GM20431 (cell line): ENCODE results near the gene MON2.
"Not testable (repeated sequence)": the region's sequence is repeated elsewhere in the genome, so short reads cannot be mapped to it uniquely, and the experiment has no call there.

Experiments used
- in situ Hi-C: fragments of 300-500 bp; cut with MseI, MboI; formaldehyde crosslinking; loops from one replicate; pipeline ENCODE4 v1.15.0; 2020; ENCODE audit warnings: low sequenced_read_pairs; ENCODE audit not compliant: unreplicated experiment

Gene MON2

GRCh38 chr12:62537551-62537950, 70.9 kb downstream of the MON2 start:
- in situ Hi-C loops, result no loop called here

DNA sequence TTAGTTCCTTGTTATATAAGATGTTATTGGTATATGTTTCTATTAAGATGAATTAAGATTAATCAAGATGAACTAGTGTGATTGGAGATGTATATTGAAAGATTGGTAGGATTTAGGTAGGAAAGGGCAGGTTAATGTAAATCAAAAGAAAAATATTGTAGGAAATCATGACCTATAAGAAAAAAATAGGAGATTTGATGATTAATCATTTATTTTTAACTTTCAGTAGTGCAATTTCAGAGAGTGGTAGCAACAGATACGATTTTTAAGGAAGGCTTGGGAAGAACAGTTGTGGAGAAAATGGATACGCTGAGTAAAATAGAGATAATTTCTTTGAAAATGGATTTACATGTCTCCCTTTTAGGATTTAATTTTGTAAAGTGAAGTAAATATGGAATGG, 73.7 kb downstream of the MON2 start:
- in situ Hi-C loops, result no loop called here

- in situ Hi-C loops, result no loop called here
Observed at GRCh38 chr12:62542814-62543213, 76.2 kb downstream of the MON2 start.

- in situ Hi-C loops, result no loop called here
Observed at GRCh38 chr12:62543324-62543723, 76.7 kb downstream of the MON2 start.

DNA sequence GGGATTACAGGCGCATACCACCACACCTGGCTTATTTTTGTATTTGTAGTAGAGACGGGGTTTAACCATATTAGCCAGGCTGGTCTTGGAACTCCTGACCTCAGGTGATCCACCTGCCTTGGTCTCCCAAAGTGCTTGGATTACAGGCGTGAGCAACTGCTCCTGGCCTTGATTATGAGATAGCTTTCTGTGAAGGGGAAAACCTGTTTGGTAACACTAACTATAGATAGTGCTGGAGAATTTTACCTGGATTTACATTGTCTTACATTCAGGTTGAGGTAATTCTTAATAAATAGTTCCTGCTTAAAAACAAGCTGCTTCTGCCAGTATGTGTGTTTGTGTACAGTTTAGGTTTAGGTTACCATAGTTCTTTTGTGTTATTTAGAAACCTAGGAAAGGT, 77.1 kb downstream of the MON2 start:
- in situ Hi-C loops, result no loop called here

DNA sequence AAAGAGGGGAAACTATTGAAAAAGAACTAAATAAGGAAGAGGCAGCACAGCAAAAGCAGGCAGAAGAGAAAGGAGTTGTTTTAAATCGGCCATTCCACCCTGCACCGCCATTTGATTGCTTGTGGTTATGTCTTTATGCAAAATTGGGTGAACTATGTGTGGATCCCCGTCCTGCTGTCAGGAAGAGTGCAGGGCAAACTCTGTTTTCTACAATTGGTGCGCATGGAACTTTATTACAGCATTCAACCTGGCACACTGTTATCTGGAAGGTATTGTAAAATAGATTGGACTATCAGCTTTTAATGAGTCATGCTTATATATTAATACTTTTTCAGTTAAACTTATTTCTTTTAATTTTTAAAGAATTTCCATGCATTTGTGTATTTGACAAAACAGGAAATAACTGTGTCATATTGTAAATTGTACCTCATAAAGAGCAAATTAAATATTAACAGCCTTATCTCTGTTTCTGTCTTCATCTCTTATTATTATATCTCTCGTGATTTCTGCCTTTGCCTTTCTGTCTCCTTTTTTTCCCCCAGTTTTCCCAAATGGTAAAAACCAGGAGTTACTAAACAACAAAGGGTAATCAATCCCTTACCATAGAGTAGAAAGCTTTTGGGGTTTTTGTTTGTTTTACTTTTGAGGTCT, 86.4 kb downstream of the MON2 start:
- in situ Hi-C loops, result no loop called here

- in situ Hi-C loops, result not testable (repeated sequence)
Observed at GRCh38 chr12:62559366-62559765, 92.7 kb downstream of the MON2 start.

DNA sequence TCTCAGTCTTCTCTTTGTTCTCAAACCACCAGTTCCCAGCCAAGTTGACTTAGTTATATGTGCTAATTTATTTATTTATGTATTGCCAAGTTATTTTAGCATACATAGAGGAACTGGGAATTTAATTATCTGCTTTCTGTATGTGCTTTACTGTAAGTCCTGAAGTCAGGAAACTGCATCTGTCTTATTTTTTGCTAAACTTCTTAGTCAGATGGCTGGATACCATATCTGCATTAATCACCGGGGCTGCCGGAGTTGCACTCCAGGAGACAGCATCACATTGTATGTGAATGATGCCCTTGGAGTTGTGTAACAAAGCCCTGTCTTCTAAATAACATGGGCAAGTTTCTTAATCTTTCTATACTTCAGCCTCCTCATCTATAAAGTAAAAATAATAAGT, 96.2 kb downstream of the MON2 start:
- in situ Hi-C loops, result no loop called here

DNA sequence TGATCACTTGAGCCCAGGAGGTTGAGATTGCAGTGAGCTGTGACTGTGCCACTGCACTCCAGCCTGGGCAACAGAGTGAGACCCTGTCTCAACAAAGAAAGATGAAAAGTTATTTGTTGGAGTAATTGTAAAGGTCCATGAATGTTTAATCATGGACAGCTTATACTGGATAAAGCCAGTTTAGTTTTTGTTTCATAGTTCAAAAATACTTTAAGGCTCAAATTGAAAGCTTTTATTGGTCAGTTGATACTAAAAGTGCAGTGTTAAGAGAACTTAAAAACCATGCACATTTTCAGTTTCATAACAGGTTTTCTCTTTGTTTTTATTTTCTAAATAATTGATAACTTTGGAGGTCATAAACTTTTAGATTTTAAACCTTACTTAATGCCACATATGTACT, 108.4 kb downstream of the MON2 start:
- in situ Hi-C loops, result loop anchor here (25.0 kb wide), 1 partner anchor 212 kb away; no protein-coding TSS in a partner anchor

- in situ Hi-C loops, result loop anchor here (25.0 kb wide), 1 partner anchor 211 kb away; no protein-coding TSS in a partner anchor
Observed at GRCh38 chr12:62576503-62576902, 109.9 kb downstream of the MON2 start.

- in situ Hi-C loops, result loop anchor here (25.0 kb wide), 1 partner anchor 209 kb away; no protein-coding TSS in a partner anchor
Observed at GRCh38 chr12:62578726-62579125, 112.1 kb downstream of the MON2 start.

- in situ Hi-C loops, result loop anchor here (25.0 kb wide), 1 partner anchor 206 kb away; no protein-coding TSS in a partner anchor
Observed at GRCh38 chr12:62581288-62582064, 114.8 kb downstream of the MON2 start.

DNA sequence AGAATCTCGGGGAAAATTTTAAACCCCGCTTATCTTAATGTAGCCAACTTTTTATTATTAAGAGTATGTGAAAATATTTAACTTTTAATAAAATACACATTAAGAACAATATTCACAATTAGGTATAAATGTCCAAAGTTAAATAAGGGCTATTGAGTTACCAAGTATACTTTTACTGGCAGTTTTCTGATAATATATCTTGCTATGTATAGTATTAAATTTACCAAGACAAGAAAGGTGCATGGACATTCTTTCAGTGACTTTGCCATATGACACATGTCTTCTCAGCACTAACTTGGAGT, 115.4 kb downstream of the MON2 start:
- in situ Hi-C loops, result loop anchor here (25.0 kb wide), 1 partner anchor 205 kb away; no protein-coding TSS in a partner anchor

GRCh38 chr12:62584619-62585018, 118.0 kb downstream of the MON2 start:
- in situ Hi-C loops, result loop anchor here (25.0 kb wide), 1 partner anchor 203 kb away; no protein-coding TSS in a partner anchor

DNA sequence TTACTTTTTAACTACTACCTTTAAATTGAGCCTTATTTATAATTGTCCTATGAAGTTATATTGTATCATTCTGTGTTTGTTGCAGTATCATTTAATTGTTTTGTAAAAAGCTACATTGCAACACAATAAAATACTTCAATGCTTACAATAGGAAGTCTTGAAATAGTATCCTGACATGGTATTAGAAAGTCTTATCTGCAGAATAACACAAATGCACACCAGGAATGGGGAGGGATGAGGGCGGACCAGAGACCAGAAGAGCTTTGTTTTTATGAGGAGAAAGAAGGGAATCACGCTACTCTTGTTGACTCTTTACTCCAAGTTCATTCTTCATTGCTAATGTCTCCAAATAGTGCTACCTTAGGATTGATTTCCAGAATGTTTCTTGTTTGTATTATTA, 120.2 kb downstream of the MON2 start:
- in situ Hi-C loops, result loop anchor here (25.0 kb wide), 1 partner anchor 200 kb away; no protein-coding TSS in a partner anchor

DNA sequence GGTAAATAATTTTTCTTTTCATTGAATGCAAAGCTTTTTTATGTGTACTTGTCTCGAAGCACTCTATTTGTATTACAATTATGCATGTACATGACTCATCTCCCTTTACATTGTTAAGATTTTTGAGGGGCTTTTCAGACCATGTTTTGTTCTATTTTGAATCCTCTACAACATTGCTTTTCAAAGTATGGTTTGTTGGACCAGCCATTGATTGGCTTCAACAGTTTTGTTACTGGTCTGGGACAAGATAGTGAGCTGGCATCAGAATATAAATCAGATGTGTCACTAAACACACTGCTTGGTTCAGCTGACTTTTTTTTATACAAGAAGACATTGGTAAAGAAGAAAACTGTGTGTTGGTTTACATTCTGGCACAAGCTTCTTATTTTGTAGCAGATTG, 122.3 kb downstream of the MON2 start:
- in situ Hi-C loops, result loop anchor here (25.0 kb wide), 1 partner anchor 198 kb away; no protein-coding TSS in a partner anchor

- in situ Hi-C loops, result loop anchor here (25.0 kb wide), 1 partner anchor 190 kb away; no protein-coding TSS in a partner anchor
Observed at GRCh38 chr12:62597253-62597652, 130.6 kb downstream of the MON2 start.

GRCh38 chr12:62598846-62599245, 132.2 kb downstream of the MON2 start:
- in situ Hi-C loops, result loop anchor here (25.0 kb wide), 1 partner anchor 188 kb away; no protein-coding TSS in a partner anchor

GRCh38 chr12:62599854-62600437, 133.3 kb downstream of the MON2 start:
- in situ Hi-C loops, result loop anchor here (25.0 kb wide), 1 partner anchor 187 kb away; no protein-coding TSS in a partner anchor

GRCh38 chr12:62601765-62602164, 135.1 kb downstream of the MON2 start:
- in situ Hi-C loops, result no loop called here
